GM08714 (cell line): ENCODE data around the gene MSANTD2.

Experiments
- H3K4me3 ChIP-seq: fragments of 200-500 bp; sonication (Bioruptor generic); 2 replicates; pipeline ENCODE4 v1.5.1; 2014; ENCODE audit warnings: mild to moderate bottlenecking, low read length, inconsistent platforms
- ZNF274 ChIP-seq: IDR thresholded peaks from 2 replicates; pipeline ENCODE4 v1.6.1; 2012; ENCODE audit warnings: mild to moderate bottlenecking, low read depth, low read length

The MSANTD2 gene

DNA sequence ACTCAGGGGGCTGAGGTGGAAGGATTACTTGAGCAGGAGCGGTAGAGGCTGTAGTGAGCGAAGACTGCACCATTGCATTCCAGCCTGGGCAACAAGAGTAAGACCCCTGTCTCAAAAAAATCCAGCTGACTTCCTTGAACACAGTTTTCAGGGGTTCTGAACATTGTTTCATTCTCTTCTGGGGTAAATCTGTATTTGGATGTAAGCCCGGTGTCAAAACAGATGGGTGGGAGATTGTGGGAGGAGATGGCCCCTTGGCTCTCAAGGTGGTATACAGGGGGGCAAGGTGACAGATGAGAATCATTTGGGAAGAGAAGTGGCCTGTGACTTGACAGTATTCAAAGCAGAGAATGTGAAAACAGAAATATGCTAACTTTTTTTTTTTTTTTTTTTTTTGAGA is 42.9 kb downstream of the MSANTD2 start:
- no peak overlapping the region for H3K4me3 ChIP-seq

DNA sequence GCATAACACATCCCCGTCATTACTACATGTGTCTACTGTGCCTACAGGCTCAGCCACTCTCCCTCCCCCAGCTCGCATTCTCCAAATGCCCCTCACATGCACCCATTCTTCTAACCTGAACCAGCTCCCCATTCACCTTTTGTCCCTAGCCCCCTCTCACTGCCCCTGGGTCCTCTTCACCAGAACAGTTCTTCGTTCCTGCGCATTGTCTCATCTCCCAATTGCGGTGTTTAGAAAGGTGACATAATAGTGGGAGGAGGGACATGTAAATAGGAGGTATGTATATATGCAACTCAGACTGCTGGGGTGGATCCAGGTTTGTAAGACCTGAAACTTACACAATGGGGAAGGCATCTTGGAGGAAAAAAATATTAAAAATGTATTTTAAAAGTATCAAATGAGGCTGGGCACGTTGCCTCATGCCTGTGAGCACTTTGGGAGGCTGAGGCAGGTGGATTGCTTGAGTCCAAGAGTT is 43.4 kb downstream of the MSANTD2 start:
- H3K4me3 ChIP-seq = no peak overlapping the region
- TF ChIP-seq ZNF274 = no peak

More for the DNA sequence above, 42.9 kb downstream of the MSANTD2 start:
- TF ChIP-seq ZNF274 = no peak

DNA sequence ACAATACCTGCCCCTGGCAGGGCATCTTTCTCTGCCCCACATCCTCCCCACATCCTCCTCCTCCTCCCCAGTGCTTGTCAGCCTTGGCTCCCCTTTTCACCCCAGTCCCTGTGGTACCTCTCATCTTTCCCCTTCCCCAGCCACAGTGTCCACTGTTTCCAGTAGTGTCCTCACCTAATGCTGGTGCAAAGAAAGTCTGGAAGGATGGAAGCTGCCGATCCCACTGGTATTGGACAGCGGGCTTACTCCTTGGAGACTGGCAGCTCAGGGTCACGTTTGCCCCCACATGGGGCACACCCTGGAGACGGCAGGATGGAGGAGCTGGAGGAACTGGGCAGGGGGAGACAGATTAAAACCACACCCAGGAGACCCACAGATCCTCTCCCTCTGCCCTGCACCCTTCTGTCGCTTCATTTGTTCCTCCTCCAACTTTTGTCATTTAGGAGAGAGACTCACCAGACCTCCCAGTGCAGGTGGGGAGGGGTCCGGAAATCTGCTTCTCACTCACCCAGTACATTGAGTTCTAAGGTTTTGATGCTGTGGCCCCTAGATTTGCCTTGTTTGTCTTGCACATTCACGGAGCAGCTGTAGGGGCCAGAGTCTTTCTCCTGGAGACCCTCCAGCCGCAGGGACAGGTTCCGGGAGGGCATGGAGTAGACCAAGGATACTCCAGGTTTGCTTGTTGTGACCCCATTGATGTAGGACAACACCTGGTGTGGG is 44.0 kb downstream of the MSANTD2 start:
- TF ChIP-seq ZNF274 = no peak
- H3K4me3 ChIP-seq = no peak overlapping the region

DNA sequence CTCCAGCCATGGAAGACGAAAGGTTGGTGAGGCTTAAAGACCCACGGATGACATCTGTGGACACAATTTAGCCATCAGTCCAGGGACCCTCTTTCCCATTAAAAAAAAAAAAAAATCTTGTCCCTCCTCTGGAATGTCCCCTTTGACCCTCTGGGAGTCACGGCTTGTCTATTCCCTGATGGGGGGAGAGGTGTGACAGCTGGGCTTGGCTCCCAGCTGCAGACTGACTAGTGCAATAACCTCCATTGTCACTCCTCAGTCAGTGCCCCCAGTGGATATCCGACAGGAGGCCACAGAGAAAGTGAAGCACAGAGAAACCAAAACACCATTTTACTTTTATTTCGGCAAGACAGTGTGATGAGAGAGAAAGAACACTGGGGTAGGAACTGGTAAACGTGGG is 45.5 kb downstream of the MSANTD2 start:
- TF ChIP-seq ZNF274 = no peak
- no peak overlapping the region for H3K4me3 ChIP-seq

DNA sequence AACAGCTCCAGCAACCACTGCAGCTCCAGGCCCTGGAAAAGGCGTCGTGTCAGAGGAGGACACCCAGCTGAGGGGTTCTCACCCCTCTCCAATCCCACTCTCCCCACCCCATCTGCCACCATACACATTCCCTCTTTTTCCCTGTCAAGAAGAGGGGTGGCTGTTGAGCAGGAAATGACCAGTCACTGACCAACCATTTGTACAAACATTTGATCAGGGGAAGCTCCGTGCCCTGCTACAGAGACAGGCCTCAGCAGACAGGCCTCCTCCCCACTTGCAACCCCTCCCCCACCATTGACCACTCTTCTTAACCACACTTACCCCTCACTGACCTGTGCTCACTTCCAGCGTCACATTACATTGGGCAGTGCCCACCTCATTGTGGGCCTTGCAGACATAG is 45.9 kb downstream of the MSANTD2 start:
- no peak for TF ChIP-seq ZNF274
- H3K4me3 ChIP-seq = no peak overlapping the region

DNA sequence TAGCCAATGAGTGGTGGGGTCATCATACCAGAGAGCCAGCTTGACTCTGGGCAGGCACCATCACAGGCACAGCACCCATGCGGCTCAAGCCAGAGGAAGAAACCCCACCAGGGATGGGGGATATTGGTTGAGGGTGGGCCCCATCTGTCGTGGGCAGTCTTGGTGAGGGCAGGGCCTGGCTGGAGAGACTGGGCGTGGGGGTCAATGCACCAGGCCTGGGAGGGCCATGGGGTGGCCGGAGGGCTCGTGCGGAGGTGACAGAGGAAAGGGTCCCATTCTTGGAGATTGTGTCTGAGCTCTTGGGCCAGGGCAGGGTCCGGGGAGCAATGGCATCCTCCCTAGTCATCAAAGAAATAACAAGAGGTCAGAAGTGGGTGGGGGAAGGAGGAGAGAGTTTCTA is 46.6 kb downstream of the MSANTD2 start:
- no peak overlapping the region for H3K4me3 ChIP-seq
- TF ChIP-seq ZNF274 = no peak

DNA sequence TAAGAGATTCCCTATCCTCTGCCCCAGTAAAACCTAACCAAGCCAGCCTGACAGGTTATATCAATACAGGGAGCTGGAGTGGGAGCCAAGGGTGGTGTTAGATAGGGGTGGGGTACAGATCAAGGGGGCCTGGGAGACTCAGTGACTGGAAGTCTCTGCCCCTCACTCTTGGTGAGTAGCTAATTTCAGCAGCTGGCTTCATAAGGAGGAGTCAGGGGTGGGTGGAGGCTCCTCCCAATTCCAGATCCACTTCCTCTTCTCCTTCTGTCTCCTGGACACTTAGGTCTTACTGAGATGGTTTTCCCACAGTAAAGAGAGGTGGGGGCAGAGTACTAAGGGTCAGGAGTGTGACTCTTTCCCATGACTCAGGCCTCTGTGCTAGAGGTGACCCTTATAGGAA is 47.0 kb downstream of the MSANTD2 start:
- no peak for TF ChIP-seq ZNF274
- H3K4me3 ChIP-seq = no peak overlapping the region

DNA sequence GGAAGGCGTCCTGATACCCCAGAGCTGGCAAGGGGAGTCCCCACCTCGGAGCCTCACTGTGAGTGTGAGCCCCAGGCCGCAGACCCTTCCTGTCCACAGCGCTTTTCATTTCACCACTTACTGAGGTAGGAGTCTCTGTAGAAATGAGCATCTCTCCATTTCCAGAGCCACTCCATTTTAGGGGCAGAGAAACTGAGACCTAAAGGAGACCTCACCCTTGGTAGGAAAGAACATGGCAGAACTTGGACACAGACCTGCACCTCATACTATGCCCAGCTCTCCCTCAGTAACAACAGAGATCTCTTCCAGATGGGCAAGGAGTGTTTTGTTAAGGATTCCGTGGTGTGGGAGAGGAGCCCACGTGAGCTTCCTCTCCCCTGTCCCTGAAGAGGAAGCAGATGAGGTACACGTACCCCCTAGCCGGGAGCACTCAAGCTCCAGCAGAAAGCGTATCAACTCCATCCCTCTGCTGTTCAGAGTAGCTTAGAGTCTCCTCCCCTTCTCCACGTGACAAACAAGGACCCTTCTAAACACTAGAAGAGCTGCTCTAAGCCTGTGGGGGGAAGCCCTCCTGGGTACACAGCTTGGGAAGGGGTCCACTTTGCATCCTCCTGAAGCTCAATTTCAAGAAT is 47.6 kb downstream of the MSANTD2 start:
- no peak for TF ChIP-seq ZNF274
- no peak overlapping the region for H3K4me3 ChIP-seq

DNA sequence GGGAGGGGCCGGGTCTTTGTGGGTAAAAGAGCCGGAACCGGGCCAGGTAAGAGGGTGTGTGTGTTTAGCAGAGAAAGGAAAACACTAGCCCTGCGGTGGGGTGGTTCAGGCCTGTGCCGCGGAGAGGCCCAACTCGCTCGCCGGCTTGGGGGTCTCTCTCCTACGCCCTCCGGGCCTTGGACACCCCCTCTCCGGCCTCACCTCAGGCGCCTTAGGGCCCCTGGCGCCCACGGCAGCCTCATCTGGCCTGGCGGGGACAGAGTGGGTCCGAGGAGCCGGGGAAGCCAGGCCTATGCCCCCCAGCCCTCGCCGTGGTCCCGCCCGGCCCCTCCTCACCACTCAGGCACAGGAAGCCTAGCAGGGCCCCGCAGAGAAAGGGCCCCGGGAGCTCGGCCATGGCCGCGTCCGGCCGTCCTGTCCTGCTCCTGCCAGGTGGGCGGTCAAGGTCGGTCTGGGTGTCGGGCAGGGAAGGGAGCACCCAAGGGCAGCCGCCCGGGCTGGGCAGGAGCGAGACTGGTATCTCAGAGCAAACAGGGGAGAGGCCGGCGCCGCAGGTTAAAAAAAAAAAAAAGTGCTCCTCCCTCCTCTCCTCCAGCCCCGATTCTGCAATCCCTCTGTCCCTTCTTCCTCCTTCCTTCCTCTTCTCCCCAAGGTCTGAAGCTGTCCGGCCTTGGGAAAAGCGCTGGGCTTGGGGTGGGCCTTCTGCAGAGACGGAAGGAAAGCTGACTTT is 48.3 kb downstream of the MSANTD2 start, which contains the start of gene VSIG2:
Gene VSIG2, minus strand, starts transcription at position 515 of the 730 bp plus-strand sequence. Its CDS starts 118 bp downstream, at position 397.
- no peak for TF ChIP-seq ZNF274
- no peak within 1 kb of the TSS for H3K4me3 ChIP-seq

DNA sequence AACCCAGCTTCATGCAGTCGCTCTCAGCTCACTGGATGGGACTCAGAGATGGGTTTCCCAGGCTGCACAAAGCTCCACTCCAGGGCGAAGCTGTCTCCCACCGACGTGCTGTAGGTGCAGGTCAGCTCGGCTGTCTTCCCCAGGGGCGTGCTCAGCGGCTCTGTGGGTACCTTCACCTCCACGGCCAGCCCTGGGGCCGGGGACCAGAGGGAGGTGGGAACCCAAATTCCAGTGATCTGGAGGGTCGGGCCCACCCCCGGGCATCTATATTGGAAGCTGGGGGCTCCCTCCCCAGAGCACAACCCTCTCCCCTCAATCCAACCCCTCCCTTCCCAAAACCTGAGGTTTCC is 48.8 kb downstream of the MSANTD2 start:
- no peak overlapping the region for H3K4me3 ChIP-seq
- TF ChIP-seq ZNF274 = no peak

DNA sequence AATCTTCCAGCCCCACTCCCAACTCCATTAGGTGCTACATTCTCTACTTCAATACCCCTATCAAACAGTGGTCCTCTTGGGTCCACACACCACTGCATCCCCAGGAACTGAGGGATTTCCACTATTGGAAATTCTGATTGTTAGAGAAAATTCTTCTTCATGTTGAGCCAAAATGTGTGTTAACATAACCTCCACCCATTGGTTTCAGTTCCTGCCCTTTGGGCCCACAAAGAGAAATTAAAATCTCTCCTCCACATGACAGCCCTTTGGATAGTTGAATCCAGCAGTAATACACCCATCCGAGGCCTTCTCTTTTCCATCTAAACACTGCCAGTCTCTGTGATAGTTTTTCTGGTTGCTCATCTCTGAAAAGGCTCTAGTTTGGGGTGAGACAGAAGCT is 50.3 kb downstream of the MSANTD2 start:
- H3K4me3 ChIP-seq = no peak overlapping the region
- no peak for TF ChIP-seq ZNF274

DNA sequence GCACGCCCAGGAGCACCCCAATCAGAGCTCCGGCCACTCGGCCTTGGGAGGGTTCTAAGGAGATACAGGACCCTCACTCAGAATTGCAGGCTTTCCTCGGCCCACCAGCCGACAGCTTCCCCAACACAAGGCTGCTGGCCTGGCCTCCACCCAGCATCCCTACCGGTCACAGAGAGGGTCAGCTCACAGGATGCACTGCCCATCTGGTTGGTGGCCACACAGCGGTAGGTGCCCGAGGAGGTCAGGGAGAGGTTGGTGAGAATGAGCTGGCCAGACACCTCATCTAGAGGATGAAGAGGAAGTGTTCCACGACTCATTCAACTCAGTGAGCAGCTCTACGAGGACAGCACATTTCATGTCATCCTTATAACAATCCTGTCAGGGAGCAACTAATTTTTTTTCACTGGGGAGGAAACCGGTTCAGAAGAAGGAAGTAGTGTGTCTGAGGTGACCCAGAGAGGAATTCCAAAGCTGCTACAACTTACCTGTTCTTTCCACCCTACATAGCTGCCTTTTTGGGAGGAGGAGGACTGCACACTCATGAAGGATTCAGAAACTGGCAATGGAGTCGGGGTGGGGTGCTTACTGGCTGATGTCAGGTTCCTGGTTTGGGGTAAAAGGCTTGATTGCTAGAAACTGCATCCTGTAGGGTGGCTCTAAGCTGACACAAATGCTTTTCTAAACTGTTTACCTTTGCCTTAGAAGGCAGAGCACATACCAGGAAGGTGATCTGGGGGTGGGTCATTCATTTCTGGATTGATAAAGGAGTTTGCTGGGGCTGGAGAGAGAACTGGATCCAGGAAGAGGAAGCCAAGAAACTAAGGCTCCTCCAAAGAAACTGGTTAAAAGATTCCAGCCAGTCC is 51.5 kb downstream of the MSANTD2 start:
- no peak for TF ChIP-seq ZNF274
- no peak overlapping the region for H3K4me3 ChIP-seq

DNA sequence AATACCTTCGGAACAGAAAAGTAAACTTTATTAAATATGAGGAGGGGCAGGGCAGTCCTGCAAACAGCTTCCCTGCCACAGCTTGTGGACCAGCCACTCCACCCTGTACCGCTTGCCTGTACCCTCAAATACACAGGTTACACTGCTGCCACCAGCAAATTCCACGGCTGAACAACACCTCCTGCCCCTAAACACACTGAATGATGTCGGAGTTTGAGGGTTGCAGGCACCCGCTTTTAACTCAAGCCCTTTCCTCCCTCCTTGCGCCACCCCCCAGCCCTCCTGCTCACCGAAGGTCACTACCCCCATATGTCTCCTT is 52.1 kb downstream of the MSANTD2 start:
- no peak for TF ChIP-seq ZNF274
- no peak overlapping the region for H3K4me3 ChIP-seq

DNA sequence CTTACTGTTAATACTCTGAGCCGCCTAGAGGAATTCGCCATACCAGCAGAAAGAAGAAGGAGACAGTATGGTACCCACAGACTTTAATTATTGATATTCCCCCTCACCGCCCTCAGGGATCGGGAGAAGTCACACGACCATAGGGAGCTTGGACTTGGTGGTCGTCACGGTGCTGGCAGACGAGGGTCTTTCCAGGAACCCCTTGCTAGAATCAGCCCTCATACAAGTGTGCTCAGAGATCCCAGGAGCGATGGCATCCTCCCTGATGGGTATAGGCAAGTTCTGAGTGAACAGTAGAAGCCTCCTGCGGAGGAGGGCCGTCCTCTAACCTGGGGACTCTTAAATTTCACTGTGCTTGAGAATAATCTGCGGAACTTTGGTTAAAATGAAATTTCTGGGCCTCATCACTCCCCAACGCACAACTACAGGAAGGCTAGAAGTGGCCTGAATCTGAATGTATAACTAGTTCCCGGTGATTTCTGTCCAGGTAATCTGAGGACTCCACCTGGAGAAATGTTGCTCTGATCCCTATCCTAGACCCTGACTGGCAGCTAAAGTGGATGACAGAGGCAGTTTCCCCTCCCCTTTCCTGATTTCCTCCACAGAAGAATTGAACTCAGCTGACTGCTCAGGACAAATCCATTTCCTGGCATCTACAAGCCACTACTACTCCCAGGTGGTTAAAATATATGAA is 52.7 kb downstream of the MSANTD2 start:
- no peak overlapping the region for H3K4me3 ChIP-seq
- TF ChIP-seq ZNF274 = no peak
